IMR-90 (cell line): ENCODE data around the gene OSBPL9. TPM values are rescaled to one million over a fixed set of nuclear protein-coding genes. Genes with fewer than 3 reads are reported as not detected.

Experiments used
- ATAC-seq: fragments of 200-7000 bp; cut with Tn5 transposase; 2 replicates; pipeline ENCODE4 v1.9.1; 2020; ENCODE audit warnings: low read depth, mild to moderate bottlenecking, moderate library complexity
- BruUV-seq: library from RNA; stranded (reverse); fragments of 400-500 nt; replicated peaks from 2 replicates; lab custom pipeline; 2021; lab: Mats Ljungman, UMichigan
- CTCF ChIA-PET: fragments of 300-600 bp; formaldehyde crosslinking; extraction: SDS; loops from one replicate; lab custom pipeline; 2021; ENCODE audit warnings: antibody characterized with exemption; lab: Yijun Ruan, JAX
- POLR2A ChIA-PET: fragments of 300-600 bp; sonication (Branson Sonifier 250); formaldehyde crosslinking; loops from one replicate; lab custom pipeline; 2022; ENCODE audit warnings: antibody characterized with exemption; ENCODE audit not compliant: unreplicated experiment; lab: Charles Lee
- DNase-seq: peaks from one replicate; pipeline ENCODE4 v3.0.0; 2013
- H2AFZ ChIP-seq: replicated peaks from 2 replicates; pipeline ENCODE3; 2013; ENCODE audit warnings: low read length, mild to moderate bottlenecking; ENCODE audit not compliant: poor library complexity
- H2AK5ac ChIP-seq: 2 replicates; pipeline ENCODE4 v1.6.1; 2013; ENCODE audit warnings: low read depth, low read length, inconsistent platforms
- H2AK9ac ChIP-seq: replicated peaks from 2 replicates; pipeline ENCODE3; 2013; ENCODE audit warnings: mild to moderate bottlenecking, low read depth, low read length, moderate library complexity; ENCODE audit not compliant: poor library complexity
- H2BK120ac ChIP-seq: 2 replicates; pipeline ENCODE4 v1.6.1; 2013; ENCODE audit warnings: low read depth, low read length, inconsistent platforms
- H2BK15ac ChIP-seq: 3 replicates; pipeline ENCODE4 v1.6.1; 2013; ENCODE audit warnings: low read depth, low read length, inconsistent platforms
- H2BK20ac ChIP-seq: 2 replicates; pipeline ENCODE4 v1.6.1; 2013; ENCODE audit warnings: low read depth, mild to moderate bottlenecking, inconsistent platforms, low read length, moderate library complexity
- H2BK5ac ChIP-seq: 2 replicates; pipeline ENCODE4 v1.6.1; 2013; ENCODE audit warnings: mild to moderate bottlenecking, low read depth, low read length, inconsistent platforms; ENCODE audit not compliant: poor library complexity, severe bottlenecking
- H3K14ac ChIP-seq: replicated peaks from 2 replicates; pipeline ENCODE4 v1.6.1; 2013; ENCODE audit warnings: low read depth, low read length, inconsistent platforms
- H3K18ac ChIP-seq: 2 replicates; pipeline ENCODE4 v1.6.1; 2013; ENCODE audit warnings: low read depth, low read length, control low read depth
- H3K23ac ChIP-seq: 2 replicates; pipeline ENCODE4 v1.6.1; 2013; ENCODE audit warnings: low read depth, low read length, inconsistent platforms
- H3K27ac ChIP-seq: 2 replicates; pipeline ENCODE4 v1.5.1; 2013; ENCODE audit warnings: mild to moderate bottlenecking, control low read depth, low read length; ENCODE audit not compliant: insufficient read depth
- H3K27me3 ChIP-seq: 2 replicates; pipeline ENCODE4 v1.6.1; 2013; ENCODE audit warnings: low read length; ENCODE audit not compliant: control insufficient read depth, insufficient read depth
- H3K36me3 ChIP-seq: 2 replicates; pipeline ENCODE4 v1.6.1; 2013; ENCODE audit warnings: low read length, mixed read lengths; ENCODE audit not compliant: control insufficient read depth, insufficient read depth
- H3K4ac ChIP-seq: 2 replicates; pipeline ENCODE4 v1.6.1; 2013; ENCODE audit warnings: low read depth, low read length, inconsistent platforms
- H3K4me1 ChIP-seq: 2 replicates; pipeline ENCODE4 v1.6.1; 2013; ENCODE audit warnings: low read length, mixed read lengths; ENCODE audit not compliant: control insufficient read depth, insufficient read depth
- H3K4me2 ChIP-seq: 2 replicates; pipeline ENCODE4 v1.6.1; 2013; ENCODE audit warnings: low read depth, mild to moderate bottlenecking, control low read depth, low read length, moderate library complexity
- H3K4me3 ChIP-seq: 2 replicates; pipeline ENCODE4 v1.5.1; 2013; ENCODE audit warnings: low read depth, mild to moderate bottlenecking, control low read depth, low read length, moderate library complexity; ENCODE audit not compliant: insufficient read depth
- H3K56ac ChIP-seq: 2 replicates; pipeline ENCODE4 v1.6.1; 2013; ENCODE audit warnings: low read length, inconsistent platforms; ENCODE audit not compliant: insufficient read depth; ENCODE audit errors: extremely low read depth
- H3K79me1 ChIP-seq, 2 experiments: 2 replicates each; pipeline ENCODE4 v1.6.1; 2013; ENCODE audit warnings: low read length in 2 of 2, inconsistent platforms in 1 of 2, low read depth in 1 of 2
- H3K9ac ChIP-seq: 2 replicates; pipeline ENCODE4 v1.6.1; 2013; ENCODE audit warnings: low read depth, low read length, control low read depth
- H3K9me1 ChIP-seq: 2 replicates; pipeline ENCODE4 v1.6.1; 2013; ENCODE audit warnings: low read length, inconsistent platforms; ENCODE audit not compliant: insufficient read depth
- H3K9me3 ChIP-seq: 2 replicates; pipeline ENCODE4 v1.6.1; 2013; ENCODE audit warnings: low read length; ENCODE audit not compliant: control insufficient read depth, insufficient read depth
- H4K20me1 ChIP-seq: 2 replicates; pipeline ENCODE4 v1.6.1; 2013; ENCODE audit warnings: low read length, inconsistent platforms; ENCODE audit not compliant: insufficient read depth
- H4K5ac ChIP-seq: 2 replicates; pipeline ENCODE4 v1.6.1; 2013; ENCODE audit warnings: mild to moderate bottlenecking, low read depth, low read length, control low read depth
- H4K8ac ChIP-seq, 2 experiments: 2 replicates each; pipeline ENCODE4 v1.6.1; 2013; ENCODE audit warnings: low read depth in 2 of 2, low read length in 2 of 2, control low read depth in 1 of 2, inconsistent platforms in 1 of 2
- H4K91ac ChIP-seq: 2 replicates; pipeline ENCODE4 v1.6.1; 2013; ENCODE audit warnings: low read depth, low read length, inconsistent platforms; ENCODE audit not compliant: insufficient read depth
- CEBPB ChIP-seq: IDR thresholded peaks from 2 replicates; pipeline ENCODE4 v1.6.1; 2012; ENCODE audit warnings: low read depth, low read length, improper control_type of control experiment
- SMC3 ChIP-seq: fragments of 150-350 bp; IDR thresholded peaks from 2 replicates; pipeline ENCODE4 v1.6.1; 2016; ENCODE audit warnings: low read depth, mild to moderate bottlenecking, antibody characterized with exemption, low read length, moderate library complexity
- WGBS, 2 experiments: methylation state at CpG; one replicate each; pipeline versions ENCODE4 v1.1.5 to v1.1.7; 2013; ENCODE audit warnings: missing lambda C conversion rate in 2 of 2; ENCODE audit not compliant: insufficient read length in 1 of 2; ENCODE audit errors: extremely low coverage in 2 of 2; 5-methylcytosine and 5-hydroxymethylcytosine counted together
- dilution Hi-C: fragments of 300-500 bp; cut with HindIII; formaldehyde crosslinking; loops from one replicate; pipeline ENCODE4 v1.14.3; 2018; ENCODE audit warnings: low sequenced_read_pairs; ENCODE audit not compliant: unreplicated experiment
- in situ Hi-C: fragments of 300-500 bp; cut with MboI; formaldehyde crosslinking; loops from 3 replicates; pipeline ENCODE4 v1.14.3; 2019; ENCODE audit warnings: low sequenced_read_pairs, inconsistent platforms, mixed read lengths
- intact Hi-C: fragments of 100-400 bp; cut with micrococcal nuclease; formaldehyde crosslinking; loops from 2 replicates; pipeline ENCODE4 v1.10.0; 2022
- polyA plus RNA-seq, 3 experiments: library from polyadenylated mRNA; depleted of rRNA; stranded (reverse); fragments of >200 nt; gene quantifications; 2 replicates each; pipeline ENCODE4 v1.2.3, GENCODE V29; 2012; ENCODE audit warnings: low replicate concordance in 1 of 3
- total RNA-seq: library from RNA; depleted of rRNA; stranded (reverse); fragments of >200 nt; gene quantifications from 2 replicates; pipeline ENCODE4 v1.2.3, GENCODE V29; 2012

Gene OSBPL9
- total and polyA plus RNA-seq, 2 of the 4 experiments (the other 2 are of a cell fraction): 51.4 to 127 TPM

DNA sequence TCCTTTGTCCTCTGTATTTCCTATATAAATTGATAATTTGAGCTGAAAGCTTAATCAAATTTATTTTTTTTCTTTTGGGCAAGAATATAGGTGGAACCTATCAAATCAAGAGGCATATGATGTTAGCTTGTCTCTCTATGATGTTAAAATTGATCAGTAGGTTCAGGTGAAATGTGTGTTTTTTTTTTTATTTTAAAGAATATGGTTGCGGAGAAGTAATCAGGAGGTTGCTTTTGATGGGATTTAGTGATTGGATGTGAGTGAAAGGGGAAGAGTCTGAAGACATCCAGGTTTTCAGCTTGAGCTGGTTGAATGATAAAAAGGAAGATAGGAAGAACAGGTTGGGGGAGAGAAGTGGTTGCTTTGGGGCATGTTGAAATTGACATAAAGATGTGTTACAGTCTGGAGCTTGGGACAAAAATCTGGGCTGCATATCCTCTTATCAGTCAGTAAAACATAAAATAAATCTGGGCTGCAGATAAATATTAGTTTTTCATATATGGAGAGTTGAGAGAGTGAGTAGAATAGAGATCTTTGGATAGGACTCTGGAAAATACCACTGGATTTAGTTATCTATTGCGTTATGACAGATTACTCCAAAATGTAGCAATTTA lies 5.1 kb downstream of the OSBPL9 start:
- H3K27ac ChIP-seq: no peak overlapping the region
- no TSS peak for BruUV-seq
- peak overlapping the region; percentile 24; the same call in 1 of the 2 replicates for H3K14ac ChIP-seq
- TF ChIP-seq SMC3 (no peak), CEBPB (peak; percentile 19; the same call in 1 of the 2 replicates)
- H3K4ac ChIP-seq: no peak overlapping the region
- H3K79me1 ChIP-seq: peaks cover 36 to 76% of the 10 kb centered on the region in 2 experiments
- no peaks in the 10 kb centered on the region for H3K27me3 ChIP-seq
- no peak overlapping the region for H3K56ac ChIP-seq
- H3K9ac ChIP-seq: no peak overlapping the region
- WGBS, 2 experiments: 100% methylated on average over 1 of the region's 2 CpGs
- no peak overlapping the region for H3K4me2 ChIP-seq
- H2BK20ac ChIP-seq: no peak overlapping the region
- no peak overlapping the region for H4K91ac ChIP-seq
- no peak for DNase-seq
- no peaks in the 10 kb centered on the region for H3K36me3 ChIP-seq
- intact Hi-C loops (no loop called here), dilution Hi-C loops (no loop called here), in situ Hi-C loops (no loop called here)
- no peak overlapping the region for H2BK5ac ChIP-seq
- ChIA-PET CTCF (interaction anchor here (0.6 kb wide), 2 partner anchors 84 to 174 kb away, joined by 4 to 5 read pairs; no protein-coding TSS in a partner anchor), POLR2A (no interaction called here)
- peaks cover 10% of the 10 kb centered on the region for H3K9me1 ChIP-seq
- H3K4me1 ChIP-seq: peaks cover 7% of the 10 kb centered on the region
- no peak overlapping the region for H3K4me3 ChIP-seq
- no peak overlapping the region for H2BK15ac ChIP-seq
- no peak overlapping the region for H2BK120ac ChIP-seq
- no peak overlapping the region for H3K23ac ChIP-seq
- no peak for ATAC-seq
- no peak overlapping the region for H2AK9ac ChIP-seq
- no peak overlapping the region for H4K8ac ChIP-seq
- no peaks in the 10 kb centered on the region for H3K9me3 ChIP-seq
- H4K5ac ChIP-seq: no peak overlapping the region
- H2AK5ac ChIP-seq: no peak overlapping the region
- no peak overlapping the region for H2AFZ ChIP-seq
- H4K20me1 ChIP-seq: peaks cover 17% of the 10 kb centered on the region; the same call in 1 of the 2 replicates
- H3K18ac ChIP-seq: no peak overlapping the region
